ENCODE measurements around the gene KLK3.
"Not testable (repeated sequence)": the region's sequence is repeated elsewhere in the genome, so short reads cannot be mapped to it uniquely, and the experiment has no call there.

KLK3 gene

DNA sequence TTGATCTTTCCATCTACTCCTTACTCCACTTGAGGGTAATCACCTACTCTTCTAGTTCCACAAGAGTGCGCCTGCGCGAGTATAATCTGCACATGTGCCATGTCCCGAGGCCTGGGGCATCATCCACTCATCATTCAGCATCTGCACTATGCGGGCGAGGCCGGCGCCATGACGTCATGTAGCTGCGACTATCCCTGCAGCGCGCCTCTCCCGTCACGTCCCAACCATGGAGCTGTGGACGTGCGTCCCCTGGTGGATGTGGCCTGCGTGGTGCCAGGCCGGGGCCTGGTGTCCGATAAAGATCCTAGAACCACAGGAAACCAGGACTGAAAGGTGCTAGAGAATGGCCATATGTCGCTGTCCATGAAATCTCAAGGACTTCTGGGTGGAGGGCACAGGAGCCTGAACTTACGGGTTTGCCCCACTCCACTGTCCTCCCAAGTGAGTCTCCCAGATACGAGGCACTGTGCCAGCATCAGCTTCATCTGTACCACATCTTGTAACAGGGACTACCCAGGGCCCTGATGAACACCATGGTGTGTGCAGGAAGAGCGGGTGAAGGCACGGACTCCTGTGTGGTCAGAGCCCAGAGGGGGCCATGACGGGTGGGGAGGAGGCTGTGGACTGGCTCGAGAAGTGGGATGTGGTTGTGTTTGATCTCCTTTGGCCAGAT, 15.8 kb downstream of the KLK3 start:
- DNase-seq, result no peak

DNA sequence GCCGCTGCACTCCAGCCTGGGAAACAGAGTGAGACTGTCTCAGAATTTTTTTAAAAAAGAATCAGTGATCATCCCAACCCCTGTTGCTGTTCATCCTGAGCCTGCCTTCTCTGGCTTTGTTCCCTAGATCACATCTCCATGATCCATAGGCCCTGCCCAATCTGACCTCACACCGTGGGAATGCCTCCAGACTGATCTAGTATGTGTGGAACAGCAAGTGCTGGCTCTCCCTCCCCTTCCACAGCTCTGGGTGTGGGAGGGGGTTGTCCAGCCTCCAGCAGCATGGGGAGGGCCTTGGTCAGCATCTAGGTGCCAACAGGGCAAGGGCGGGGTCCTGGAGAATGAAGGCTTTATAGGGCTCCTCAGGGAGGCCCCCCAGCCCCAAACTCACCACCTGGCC, 18.3 kb downstream of the KLK3 start, which contains the start of gene KLK2:
Gene KLK2 (plus strand): TSS at position 384 of the 400 bp plus-strand sequence. CDS start 35 bp downstream, outside the sequence.
- DNase-seq, result no peak

DNA sequence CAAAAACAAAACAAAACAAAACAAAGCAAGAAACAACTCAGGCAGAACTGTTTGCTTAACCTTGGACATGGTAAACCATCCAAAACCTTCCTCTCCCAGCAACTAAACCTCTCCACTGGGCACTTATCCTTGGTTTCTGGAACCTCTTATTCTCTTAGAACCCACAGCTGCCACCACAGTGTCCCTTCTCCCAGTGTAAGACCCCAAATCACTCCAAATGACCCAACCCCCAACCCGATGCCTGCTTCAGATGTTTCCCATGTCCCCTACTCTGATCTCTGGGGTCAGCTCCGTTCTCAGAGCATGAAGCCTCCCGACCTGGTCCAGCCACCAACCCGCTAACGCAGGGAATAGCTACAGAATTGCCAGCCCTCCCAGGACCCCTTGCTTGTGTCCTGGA, 19.5 kb downstream of the KLK3 start:
- no peak for DNase-seq

DNA sequence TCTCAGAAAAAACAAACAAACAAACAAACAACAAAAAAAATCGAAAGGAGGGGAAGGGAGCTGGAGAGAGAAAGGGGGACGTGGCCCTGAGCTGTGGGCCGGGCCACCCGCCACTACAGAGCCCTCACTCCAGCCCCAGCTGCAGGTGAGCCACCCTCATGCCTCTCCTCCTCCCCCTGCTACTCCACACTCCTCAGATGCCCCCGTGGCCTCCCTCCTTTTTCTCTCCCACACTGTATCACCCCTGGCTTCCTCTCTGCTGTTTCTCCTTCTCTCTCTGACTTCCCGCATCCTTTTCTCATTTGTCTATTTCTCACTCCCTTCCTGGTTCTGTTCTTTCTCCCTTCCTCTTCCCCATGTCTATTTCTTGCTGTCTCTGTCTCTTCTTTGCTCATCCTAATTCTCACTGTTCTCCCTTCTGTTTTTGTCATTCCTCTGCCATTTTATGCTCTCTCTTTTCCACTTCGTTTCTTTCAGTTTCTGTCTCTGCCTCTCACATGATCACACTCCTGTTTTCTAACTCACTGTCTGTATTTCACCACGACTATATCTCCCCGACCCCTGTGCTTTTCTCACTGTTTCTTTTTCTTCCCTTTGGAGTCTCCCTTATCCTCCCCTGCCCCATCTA, 21.2 kb downstream of the KLK3 start:
- DNase-seq, result no peak

DNA sequence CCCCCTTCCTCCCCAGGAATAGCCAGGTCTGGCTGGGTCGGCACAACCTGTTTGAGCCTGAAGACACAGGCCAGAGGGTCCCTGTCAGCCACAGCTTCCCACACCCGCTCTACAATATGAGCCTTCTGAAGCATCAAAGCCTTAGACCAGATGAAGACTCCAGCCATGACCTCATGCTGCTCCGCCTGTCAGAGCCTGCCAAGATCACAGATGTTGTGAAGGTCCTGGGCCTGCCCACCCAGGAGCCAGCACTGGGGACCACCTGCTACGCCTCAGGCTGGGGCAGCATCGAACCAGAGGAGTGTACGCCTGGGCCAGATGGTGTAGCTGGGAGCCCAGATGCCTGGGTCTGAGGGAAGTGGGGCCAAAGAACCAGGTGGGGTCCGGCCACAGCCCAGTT, 21.7 kb downstream of the KLK3 start:
- DNase-seq, result no peak

DNA sequence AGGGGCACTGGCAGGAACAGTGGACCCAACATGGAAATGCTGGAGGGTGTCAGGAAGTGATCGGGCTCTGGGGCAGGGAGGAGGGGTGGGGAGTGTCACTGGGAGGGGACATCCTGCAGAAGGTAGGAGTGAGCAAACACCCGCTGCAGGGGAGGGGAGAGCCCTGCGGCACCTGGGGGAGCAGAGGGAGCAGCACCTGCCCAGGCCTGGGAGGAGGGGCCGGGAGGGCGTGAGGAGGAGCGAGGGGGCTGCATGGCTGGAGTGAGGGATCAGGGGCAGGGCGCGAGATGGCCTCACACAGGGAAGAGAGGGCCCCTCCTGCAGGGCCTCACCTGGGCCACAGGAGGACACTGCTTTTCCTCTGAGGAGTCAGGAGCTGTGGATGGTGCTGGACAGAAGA, 22.6 kb downstream of the KLK3 start:
- DNase-seq, result no peak

DNA sequence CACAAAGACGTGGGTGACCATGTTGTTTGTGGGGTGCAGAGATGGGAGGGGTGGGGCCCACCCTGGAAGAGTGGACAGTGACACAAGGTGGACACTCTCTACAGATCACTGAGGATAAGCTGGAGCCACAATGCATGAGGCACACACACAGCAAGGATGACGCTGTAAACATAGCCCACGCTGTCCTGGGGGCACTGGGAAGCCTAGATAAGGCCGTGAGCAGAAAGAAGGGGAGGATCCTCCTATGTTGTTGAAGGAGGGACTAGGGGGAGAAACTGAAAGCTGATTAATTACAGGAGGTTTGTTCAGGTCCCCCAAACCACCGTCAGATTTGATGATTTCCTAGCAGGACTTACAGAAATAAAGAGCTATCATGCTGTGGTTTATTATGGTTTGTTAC, 24.1 kb downstream of the KLK3 start:
- DNase-seq, result no peak

DNA sequence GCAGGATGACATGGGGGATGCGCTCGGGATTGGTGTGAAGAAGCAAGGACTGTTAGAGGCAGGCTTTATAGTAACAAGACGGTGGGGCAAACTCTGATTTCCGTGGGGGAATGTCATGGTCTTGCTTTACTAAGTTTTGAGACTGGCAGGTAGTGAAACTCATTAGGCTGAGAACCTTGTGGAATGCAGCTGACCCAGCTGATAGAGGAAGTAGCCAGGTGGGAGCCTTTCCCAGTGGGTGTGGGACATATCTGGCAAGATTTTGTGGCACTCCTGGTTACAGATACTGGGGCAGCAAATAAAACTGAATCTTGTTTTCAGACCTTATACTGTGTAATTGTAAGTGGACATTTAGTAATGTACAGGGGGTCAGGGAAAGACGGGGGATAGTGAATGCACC, 25.5 kb downstream of the KLK3 start:
- no peak for DNase-seq

DNA sequence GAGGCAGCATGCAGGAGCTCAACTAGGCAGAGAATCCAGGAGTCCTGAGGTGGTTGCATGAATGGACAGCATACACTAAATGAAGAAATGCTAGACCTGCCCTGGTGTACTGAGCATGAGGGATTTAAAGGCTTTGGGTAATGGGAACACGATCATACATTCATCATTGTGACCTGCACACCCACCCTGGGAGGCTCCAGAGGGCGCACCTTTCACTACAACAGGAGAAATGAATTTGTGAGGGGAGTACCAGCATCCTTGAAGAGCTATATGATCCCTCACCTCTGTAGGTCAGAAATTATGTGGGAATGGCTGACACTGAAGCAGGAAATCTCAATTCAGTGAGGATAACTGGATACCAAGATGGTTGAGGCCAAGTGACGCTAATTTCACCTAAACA, 27.5 kb downstream of the KLK3 start:
- no peak for DNase-seq

DNA sequence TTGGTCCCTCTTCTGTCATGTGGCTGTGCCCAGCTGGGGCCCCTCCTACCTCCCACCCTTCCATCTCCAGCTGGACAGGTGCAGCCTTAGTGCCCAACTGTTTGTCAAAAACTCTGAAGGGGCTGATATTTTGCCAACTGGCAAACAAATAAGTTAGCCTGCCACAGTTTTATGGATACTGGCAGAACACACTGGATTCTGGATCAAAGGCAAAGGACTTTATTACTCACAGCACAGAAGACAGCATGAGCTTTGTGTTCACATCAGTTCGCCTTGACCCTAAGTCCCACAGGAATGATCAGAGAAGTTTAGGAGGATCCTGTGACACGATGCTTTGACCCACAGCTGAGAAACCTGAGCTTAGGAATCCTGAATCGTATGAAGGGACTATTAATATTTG, 34.9 kb downstream of the KLK3 start:
- DNase-seq, result no peak

DNA sequence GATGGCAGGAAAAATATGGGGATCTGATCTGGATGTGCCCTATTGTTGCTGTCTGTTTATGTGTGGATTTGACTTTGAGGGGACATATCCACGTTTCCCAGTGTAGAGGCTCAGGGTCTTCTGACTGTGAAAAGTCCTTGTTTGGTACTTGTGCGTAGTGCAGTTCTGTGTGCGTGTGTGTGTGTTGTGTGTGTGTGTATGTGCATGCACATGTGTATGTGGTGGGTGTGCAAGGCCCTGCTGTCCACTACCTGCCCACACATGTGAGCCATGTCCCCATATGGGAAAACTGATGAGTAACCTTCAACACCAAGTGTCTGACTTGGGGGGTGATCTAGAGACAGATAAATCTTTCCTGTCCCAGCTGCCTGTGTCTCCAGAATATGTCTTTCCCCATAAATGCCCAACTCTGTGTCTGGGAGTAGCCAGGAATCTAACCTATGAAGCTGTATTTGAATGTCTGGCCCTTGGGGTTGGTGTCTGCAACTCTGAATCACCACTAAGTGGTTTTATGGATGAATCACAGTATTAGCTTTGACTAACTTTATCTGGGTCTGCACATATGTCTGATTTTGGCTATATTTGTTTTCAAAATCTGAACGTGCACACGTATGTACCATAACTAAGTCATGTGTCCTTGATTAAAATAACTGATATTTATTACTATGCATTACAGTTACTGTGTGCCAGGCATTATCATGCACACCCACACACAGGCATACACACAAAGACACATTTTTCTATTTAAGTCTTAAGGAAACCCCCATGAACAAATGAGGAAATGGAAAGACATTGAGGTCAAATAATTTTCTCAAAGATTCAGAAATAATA, 35.9 kb downstream of the KLK3 start:
- no peak for DNase-seq

DNA sequence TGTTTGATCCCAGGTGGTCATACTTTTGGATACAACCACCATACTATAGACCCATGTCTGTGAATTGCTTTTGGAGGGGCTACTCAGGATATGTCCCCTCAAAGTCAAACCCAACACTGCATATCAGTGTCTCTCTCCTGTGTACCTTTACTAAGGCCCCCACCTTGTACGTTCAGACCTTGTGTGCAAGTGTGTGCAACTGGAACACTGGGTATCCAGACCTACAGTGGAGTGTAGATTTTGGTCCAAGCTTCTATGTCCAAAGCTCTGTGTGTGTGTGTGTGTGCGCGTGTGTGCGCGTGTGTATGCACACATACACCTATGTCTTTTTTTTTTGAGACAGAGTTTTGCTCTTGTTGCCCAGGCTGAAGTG, 36.5 kb downstream of the KLK3 start:
- DNase-seq, result no peak

DNA sequence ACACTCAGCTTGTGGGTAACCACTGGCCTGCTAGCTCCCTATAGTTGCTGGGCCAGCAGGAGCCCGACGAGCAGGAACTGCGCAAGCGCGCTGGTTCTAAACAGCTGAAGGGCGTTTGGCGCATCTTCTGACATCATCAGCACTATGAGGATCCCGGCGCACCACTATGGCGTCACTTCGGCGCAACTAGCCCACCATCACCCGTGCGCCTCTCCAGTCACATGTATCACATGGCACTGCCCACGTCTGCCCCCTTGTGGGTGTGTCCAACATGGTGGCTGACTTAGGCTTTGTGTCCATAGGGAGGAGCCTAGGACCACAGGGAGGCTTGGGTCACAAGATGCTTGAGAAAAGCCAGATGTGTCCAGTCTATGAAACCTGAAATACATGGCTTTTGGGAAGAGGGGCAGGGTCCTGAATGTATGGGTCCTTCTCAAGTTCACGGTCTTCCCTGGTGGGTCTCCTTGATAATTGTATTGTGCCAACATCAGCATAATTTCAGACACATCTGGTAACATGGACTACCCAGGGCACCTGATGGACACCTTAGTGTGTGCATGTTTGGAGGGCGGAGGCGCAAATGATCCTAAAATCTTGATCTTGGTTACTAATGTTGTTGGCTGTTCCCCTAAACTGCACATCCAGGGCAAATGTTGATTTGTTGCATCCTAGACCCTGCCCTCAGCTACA, 38.5 kb downstream of the KLK3 start:
- no peak for DNase-seq

DNA sequence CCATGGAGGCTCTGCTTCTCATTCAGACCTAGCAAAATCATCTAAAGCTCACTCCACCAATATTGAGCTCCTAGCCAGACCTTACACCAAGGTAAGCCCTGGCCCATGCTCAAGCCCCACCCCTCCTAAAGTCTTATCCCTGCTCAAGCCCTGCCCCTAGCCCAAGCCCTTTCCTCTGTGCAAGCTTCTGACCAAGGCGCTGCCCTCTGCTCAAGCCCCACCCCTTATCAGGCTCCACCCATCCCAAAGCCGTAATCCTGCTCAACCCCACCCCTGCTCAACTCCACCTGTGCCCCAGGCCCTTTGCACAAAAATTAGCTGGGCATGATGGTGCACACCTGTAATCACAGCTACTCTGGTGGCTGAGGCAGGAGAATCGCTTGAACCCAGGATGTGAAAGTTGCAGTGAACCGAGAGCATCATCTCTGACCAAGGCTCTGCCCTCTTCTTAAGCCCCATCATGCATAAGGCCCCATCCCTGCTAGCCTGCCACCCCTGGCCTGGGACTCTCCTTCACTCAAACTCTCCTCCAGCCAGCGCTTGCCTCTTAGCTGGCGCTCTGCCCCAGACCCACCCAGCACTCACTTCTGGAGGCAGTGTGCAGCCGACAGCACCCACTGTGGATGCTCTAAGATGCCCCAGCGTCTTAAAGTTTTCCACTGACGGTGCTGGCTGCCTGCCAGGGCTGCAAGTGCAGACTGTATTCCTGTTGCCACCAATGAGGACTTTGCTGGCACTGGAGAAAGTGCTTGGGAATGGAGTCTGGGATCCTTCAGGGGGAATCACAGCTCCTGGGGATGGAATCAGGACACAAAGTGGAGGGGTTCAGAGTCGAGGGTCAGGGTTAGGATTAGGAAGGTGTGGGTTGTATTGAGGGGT, 40.0 kb downstream of the KLK3 start:
- DNase-seq, result no peak

DNA sequence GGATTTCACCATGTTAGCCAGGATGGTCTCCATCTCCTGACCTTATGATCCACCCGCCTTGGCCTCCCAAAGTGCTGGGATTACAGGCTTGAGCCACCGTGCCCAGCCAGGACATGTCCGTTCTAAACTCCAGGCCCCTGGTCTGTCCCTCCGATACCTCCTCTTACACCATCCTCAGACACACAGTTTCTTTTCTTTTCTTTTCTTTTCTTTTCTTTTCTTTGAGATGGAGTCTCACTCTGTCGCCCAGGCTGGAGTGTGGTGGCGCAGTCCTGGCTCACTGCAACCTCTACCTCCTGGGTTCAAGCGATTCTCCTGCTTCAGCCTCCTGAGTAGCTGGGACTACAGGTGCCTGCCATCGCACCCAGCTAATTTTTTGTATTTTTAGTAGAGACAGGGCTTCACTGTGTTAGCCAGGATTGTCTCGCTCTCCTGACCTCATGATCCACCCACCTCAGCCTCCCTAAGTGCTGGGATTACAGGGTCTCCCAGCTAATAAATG, 41.4 kb downstream of the KLK3 start:
- not testable (repeated sequence) for DNase-seq

DNA sequence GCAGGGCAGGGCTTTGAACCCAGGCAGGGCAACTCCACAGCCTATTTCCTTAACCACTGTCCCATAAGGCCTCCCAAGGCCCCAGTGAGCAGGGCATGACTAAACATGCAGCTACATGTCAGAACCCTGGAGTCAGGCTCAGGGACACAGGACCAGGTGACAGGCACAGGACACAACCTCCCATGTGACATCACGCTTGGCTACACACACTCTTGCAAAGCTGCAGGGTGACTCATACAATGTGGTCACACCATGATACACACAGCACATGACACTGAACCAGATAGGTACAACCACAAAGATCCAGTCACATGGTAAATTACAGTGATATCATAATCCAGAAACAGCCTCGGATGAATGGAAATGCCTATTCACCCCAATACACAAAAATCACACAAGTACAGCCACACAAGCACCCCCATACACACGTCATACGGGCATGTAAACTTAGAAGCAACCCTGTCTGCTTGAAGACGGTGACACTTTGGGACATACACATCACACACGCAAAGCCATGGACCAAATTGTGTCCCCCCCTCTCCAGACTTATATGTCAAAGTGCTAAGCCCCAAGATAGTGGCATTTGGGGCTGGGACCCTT, 42.0 kb downstream of the KLK3 start:
- DNase-seq, result no peak

DNA sequence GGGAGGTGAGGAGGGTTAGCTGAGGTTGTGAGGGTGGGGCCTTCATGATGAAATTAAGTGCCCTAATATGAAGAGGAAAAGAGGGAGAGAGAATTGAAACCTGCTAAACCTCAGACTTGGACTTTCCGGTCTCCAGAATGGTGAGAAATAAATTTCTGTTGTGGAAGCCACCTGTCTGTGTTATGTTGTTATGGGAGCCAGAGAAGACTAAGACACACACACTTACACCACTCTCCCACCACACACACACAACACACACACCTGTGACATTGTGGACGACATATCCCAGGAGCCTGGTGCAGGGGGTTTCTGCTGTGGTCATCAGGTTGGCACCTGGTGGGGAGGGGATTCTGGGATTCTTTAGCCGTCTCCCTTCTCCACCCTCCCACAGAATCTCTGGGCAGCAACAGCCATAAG, 42.5 kb downstream of the KLK3 start:
- no peak for DNase-seq

DNA sequence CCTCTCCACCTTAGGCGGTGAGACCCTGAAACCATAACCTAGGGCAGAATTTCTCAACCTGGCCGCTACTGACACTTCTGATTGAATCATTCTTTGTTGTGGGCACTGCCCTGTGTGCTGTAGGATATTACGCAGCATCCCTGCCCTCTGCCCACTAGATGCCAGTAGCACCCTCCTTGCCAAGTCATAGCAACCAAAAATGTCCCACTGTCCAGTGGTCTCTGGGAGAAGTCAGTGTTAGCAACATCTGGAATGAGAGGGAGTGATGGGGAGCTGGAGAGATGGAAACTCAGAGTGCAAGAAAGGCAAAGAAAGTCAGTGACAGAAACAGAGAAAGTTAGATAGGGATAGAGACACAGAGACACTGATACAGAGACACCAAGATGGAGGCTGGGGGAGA, 42.9 kb downstream of the KLK3 start:
- DNase-seq, result no peak

DNA sequence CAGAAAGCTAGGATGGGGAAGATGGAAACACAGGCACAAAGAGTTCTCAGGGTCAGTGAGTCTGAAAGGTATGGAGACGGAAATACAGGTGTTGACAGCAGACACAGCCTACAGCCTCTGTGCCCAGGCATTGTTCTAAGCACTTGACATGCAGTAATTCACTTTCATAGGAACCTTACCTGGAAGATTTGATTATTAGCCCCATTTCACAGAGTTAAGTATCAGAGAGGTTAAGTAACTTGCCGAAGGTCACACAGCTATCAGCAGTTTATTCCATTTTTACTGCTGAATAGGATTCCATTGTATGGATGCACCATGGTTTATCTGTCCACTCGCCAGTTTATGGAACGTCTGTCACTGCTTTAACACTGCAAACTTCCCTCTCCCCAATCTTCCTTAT, 43.3 kb downstream of the KLK3 start:
- DNase-seq, result no peak

DNA sequence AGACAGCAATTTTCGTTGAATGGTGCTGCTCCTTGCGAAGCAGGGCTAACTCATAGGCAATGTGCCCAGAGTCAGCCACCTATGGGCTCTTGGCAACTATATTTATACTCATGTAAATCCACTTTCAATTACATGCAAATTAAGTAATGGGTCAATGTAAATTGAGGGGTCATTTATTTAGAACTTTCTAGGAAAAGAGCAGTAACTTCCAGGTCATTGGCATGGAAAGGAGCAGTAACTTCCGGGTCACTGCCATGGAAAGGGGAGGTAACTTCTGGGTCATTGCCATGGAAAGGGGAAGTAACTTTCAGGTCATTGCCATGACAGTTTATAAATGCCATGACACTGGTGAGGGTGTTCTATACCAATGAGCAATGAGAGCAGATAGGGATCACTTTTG, 44.9 kb downstream of the KLK3 start:
- DNase-seq, result no peak

DNA sequence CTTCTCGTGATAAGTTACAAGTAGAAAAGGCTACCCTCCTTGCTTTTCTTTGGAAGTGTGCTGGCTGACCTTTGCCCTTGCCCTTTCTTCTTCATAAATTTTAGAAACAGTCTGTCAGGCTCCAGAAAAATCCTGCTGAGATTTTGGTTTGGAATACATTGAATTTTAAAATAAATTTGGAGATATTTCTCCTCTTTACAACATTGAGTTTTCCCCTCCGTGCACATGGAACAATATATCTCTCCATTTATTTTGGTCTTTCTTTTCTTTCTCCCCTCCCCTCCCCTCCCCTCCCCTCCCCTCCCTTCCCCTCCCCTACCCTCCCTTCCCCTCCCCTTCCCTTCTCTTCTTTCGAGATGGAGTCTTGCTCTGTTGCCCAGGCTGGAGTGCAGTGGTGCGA, 47.9 kb downstream of the KLK3 start:
- DNase-seq, result no peak

DNA sequence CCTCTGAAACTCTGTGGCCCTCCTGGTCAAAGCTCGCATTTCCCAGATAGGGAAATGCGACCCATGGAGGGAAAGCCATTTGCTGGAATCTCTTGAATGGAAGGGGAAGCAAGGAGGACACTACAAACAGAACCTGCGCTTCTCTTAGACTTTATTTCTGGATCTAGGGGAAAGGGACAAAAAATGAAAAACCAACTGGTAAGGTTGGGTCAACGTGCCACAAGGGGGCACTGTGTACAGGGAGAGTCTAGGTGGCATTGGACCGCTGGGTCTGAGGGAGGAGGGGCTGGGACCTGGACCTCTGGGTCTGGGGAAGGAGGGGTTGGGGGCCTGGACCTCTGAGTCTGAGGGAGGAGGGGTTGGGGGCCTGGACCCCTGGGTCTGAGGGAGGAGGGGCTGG, 51.5 kb downstream of the KLK3 start:
- DNase-seq, result peak; percentile 7

Measured in NCI-H2029 treated with DMSO at 0.1 percent for 48 hours (cell line).